HEK293T (cell line): Measurements from ENCODE around the gene CDHR3.

Source experiments
- BHLHE40 ChIP-seq: fragments of 450-650 bp; IDR thresholded peaks from 2 replicates; pipeline ENCODE4 v1.6.1; 2016; ENCODE audit warnings: mild to moderate bottlenecking, moderate library complexity, borderline replicate concordance
- ELF4 ChIP-seq: fragments of 450-650 bp; IDR thresholded peaks from 2 replicates; pipeline ENCODE4 v1.6.1; 2017; ENCODE audit warnings: antibody characterized with exemption
- FOXK2 ChIP-seq: fragments of 450-650 bp; IDR thresholded peaks from 2 replicates; pipeline ENCODE4 v1.6.1; 2016; ENCODE audit warnings: mild to moderate bottlenecking
- FOXM1 ChIP-seq: fragments of 450-650 bp; IDR thresholded peaks from 2 replicates; pipeline ENCODE4 v1.6.1; 2017; ENCODE audit warnings: mild to moderate bottlenecking, borderline replicate concordance
- HDGF ChIP-seq: fragments of 450-650 bp; IDR thresholded peaks from 2 replicates; pipeline ENCODE4 v1.6.1; 2017; ENCODE audit warnings: antibody characterized with exemption, borderline replicate concordance
- L3MBTL2 ChIP-seq: fragments of 450-650 bp; conservative IDR thresholded peaks from 2 replicates; pipeline ENCODE4 v1.6.1; 2016; ENCODE audit warnings: mild to moderate bottlenecking
- LEF1 ChIP-seq: fragments of 450-650 bp; IDR thresholded peaks from 2 replicates; pipeline ENCODE4 v1.6.1; 2017; ENCODE audit warnings: mild to moderate bottlenecking, borderline replicate concordance
- SP1 ChIP-seq: fragments of 450-650 bp; IDR thresholded peaks from 2 replicates; pipeline ENCODE4 v1.6.1; 2017
- ZNF384 ChIP-seq: fragments of 450-650 bp; IDR thresholded peaks from 2 replicates; pipeline ENCODE4 v1.6.1; 2016

GRCh38 chr7:106022193-106022821 lies 59.2 kb downstream of the CDHR3 start:
- TF ChIP-seq BHLHE40 = no peak
- no peak for TF ChIP-seq FOXK2
- TF ChIP-seq HDGF = no peak
- TF ChIP-seq ZNF384 = no peak
- TF ChIP-seq SP1 = no peak
- TF ChIP-seq LEF1 = no peak
- no peak for TF ChIP-seq ELF4
- TF ChIP-seq L3MBTL2 = no peak
- TF ChIP-seq FOXM1 = no peak
